WTC11 (cell line): ENCODE data around the gene ARV1. TPM values are rescaled to one million over a fixed set of nuclear protein-coding genes. Genes with fewer than 3 reads are reported as not detected.
"Not testable (repeated sequence)": the region's sequence is repeated elsewhere in the genome, so short reads cannot be mapped to it uniquely, and the experiment has no call there.

ENCODE experiments used
- ATAC-seq: fragments of 200-7000 bp; cut with Tn5 transposase; 2 replicates; pipeline ENCODE4 v1.10.0; 2021; ENCODE audit warnings: mild to moderate bottlenecking, moderate library complexity
- CTCF ChIA-PET: fragments of 300-600 bp; sonication (Branson Sonifier 250); formaldehyde crosslinking; loops from one replicate; lab custom pipeline; 2021; ENCODE audit warnings: antibody characterized with exemption; lab: Charles Lee
- POLR2A ChIA-PET: fragments of 350-600 bp; sonication (Branson Sonifier 250); formaldehyde crosslinking; loops from one replicate; lab custom pipeline; 2021; ENCODE audit warnings: antibody characterized with exemption; lab: Charles Lee
- DNase-seq: peaks from one replicate; pipeline ENCODE4 v3.0.0; 2021; ENCODE audit warnings: low spot score
- H3K27ac Mint-ChIP-seq: 2 replicates; pipeline ENCODE4 v1.8.0; 2021; ENCODE audit warnings: mixed read lengths
- H3K27me3 Mint-ChIP-seq: 2 replicates; pipeline ENCODE4 v1.8.0; 2021; ENCODE audit warnings: low read depth, mild to moderate bottlenecking, moderate library complexity, mixed read lengths
- H3K36me3 Mint-ChIP-seq: 2 replicates; pipeline ENCODE4 v1.8.0; 2021; ENCODE audit warnings: mixed read lengths
- H3K4me1 Mint-ChIP-seq: 2 replicates; pipeline ENCODE4 v1.8.0; 2022; ENCODE audit warnings: mixed read lengths
- H3K4me3 Mint-ChIP-seq: 2 replicates; pipeline ENCODE4 v1.8.0; 2021; ENCODE audit warnings: mild to moderate bottlenecking, moderate library complexity, mixed read lengths
- H3K9me3 Mint-ChIP-seq: 2 replicates; pipeline ENCODE4 v1.8.0; 2021; ENCODE audit warnings: mixed read lengths
- ARID4B ChIP-seq: sonication (generic); formaldehyde crosslinking; IDR thresholded peaks from 2 replicates; pipeline ENCODE4 v1.8.0; 2023; ENCODE audit warnings: missing genetic modification reagents, mild to moderate bottlenecking, borderline replicate concordance
- ERG ChIP-seq: fragments of 250-450 bp; sonication (Bioruptor Pico); IDR thresholded peaks from 2 replicates; pipeline ENCODE4 v1.8.0; 2021; ENCODE audit warnings: mild to moderate bottlenecking
- FOXK1 ChIP-seq: sonication (generic); formaldehyde crosslinking; IDR thresholded peaks from 2 replicates; pipeline ENCODE4 v1.8.0; 2022; ENCODE audit warnings: mild to moderate bottlenecking, moderate library complexity, missing genetic modification reagents
- GRHL2 ChIP-seq: fragments of 250-450 bp; sonication (Bioruptor Pico); IDR thresholded peaks from 2 replicates; pipeline ENCODE4 v1.8.0; 2022; ENCODE audit warnings: mild to moderate bottlenecking, moderate library complexity; ENCODE audit not compliant: insufficient replicate concordance, severe bottlenecking
- KAT7 ChIP-seq: sonication (generic); formaldehyde crosslinking; IDR thresholded peaks from 2 replicates; pipeline ENCODE4 v1.8.1; 2023; ENCODE audit warnings: missing genetic modification reagents, mild to moderate bottlenecking, borderline replicate concordance
- NFATC4 ChIP-seq: fragments of 250-450 bp; sonication (Bioruptor Pico); IDR thresholded peaks from 2 replicates; pipeline ENCODE4 v1.9.0; 2021; ENCODE audit warnings: mild to moderate bottlenecking
- NR1H2 ChIP-seq: sonication (generic); formaldehyde crosslinking; IDR thresholded peaks from 2 replicates; pipeline ENCODE4 v1.9.0; 2021; ENCODE audit warnings: mild to moderate bottlenecking, moderate library complexity, missing genetic modification reagents
- NR3C1 ChIP-seq: sonication (generic); formaldehyde crosslinking; conservative IDR thresholded peaks from 2 replicates; pipeline ENCODE4 v1.8.1; 2023; ENCODE audit warnings: low read depth, mild to moderate bottlenecking, missing genetic modification reagents
- SMAD3 ChIP-seq: sonication (generic); formaldehyde crosslinking; IDR thresholded peaks from 2 replicates; pipeline ENCODE4 v1.8.0; 2022; ENCODE audit warnings: missing genetic modification reagents, mild to moderate bottlenecking, borderline replicate concordance
- SP1 ChIP-seq: sonication (generic); formaldehyde crosslinking; conservative IDR thresholded peaks from 2 replicates; pipeline ENCODE4 v1.8.1; 2022; ENCODE audit warnings: missing genetic modification reagents
- TCF7 ChIP-seq: sonication (generic); formaldehyde crosslinking; IDR thresholded peaks from 2 replicates; pipeline ENCODE4 v1.8.0; 2022; ENCODE audit warnings: mild to moderate bottlenecking, low read depth, missing genetic modification reagents, moderate library complexity
- ZMAT4 ChIP-seq: fragments of 250-450 bp; sonication (Bioruptor Pico); IDR thresholded peaks from 2 replicates; pipeline ENCODE4 v1.9.0; 2021; ENCODE audit warnings: mild to moderate bottlenecking
- ZNF121 ChIP-seq: sonication (generic); formaldehyde crosslinking; IDR thresholded peaks from 2 replicates; pipeline ENCODE4 v1.8.0; 2023; ENCODE audit warnings: missing genetic modification reagents
- ZNF396 ChIP-seq: fragments of 250-450 bp; sonication (Bioruptor Pico); IDR thresholded peaks from 2 replicates; pipeline ENCODE4 v1.8.0; 2021; ENCODE audit warnings: mild to moderate bottlenecking, moderate library complexity, borderline replicate concordance
- ZNF416 ChIP-seq: fragments of 250-450 bp; sonication (Bioruptor Pico); IDR thresholded peaks from 2 replicates; pipeline ENCODE4 v1.9.0; 2021; ENCODE audit warnings: mild to moderate bottlenecking, inconsistent platforms
- total RNA-seq: library from RNA; stranded (reverse); gene quantifications from 3 replicates; pipeline ENCODE4 v1.2.3, GENCODE V29; 2021
- TF ChIP-seq, protein P1 (sequence below): fragments of 250-450 bp; sonication (Bioruptor Pico); conservative IDR thresholded peaks from 2 replicates; pipeline ENCODE4 v1.9.0; 2021; ENCODE audit warnings: mild to moderate bottlenecking
- TF ChIP-seq, protein P2 (sequence below): sonication (generic); formaldehyde crosslinking; IDR thresholded peaks from 2 replicates; pipeline ENCODE4 v1.8.1; 2023; ENCODE audit warnings: mild to moderate bottlenecking, missing genetic modification reagents
- TF ChIP-seq, protein P3 (sequence below): sonication (generic); formaldehyde crosslinking; IDR thresholded peaks from 2 replicates; pipeline ENCODE4 v1.8.0; 2022; ENCODE audit warnings: mild to moderate bottlenecking, missing genetic modification reagents
- TF ChIP-seq, protein P4 (sequence below): sonication (generic); formaldehyde crosslinking; IDR thresholded peaks from 2 replicates; pipeline ENCODE4 v1.8.1; 2023; ENCODE audit warnings: mild to moderate bottlenecking, missing genetic modification reagents

Gene ARV1
- total RNA-seq, 1 experiment from 2014 or later = 9.1 TPM

GRCh38 chr1:231028682-231029081 lies 49.8 kb downstream of the ARV1 start:
- no peak overlapping the region; the same call in 1 of the 2 replicates for H3K27ac Mint-ChIP-seq
- H3K36me3 Mint-ChIP-seq = no peaks in the 10 kb centered on the region
- peak; percentile 31 for DNase-seq
- ATAC-seq = peak; percentile 89
- H3K9me3 Mint-ChIP-seq = no peaks in the 10 kb centered on the region
- peaks cover 44% of the 10 kb centered on the region for H3K27me3 Mint-ChIP-seq
- no peak for TF ChIP-seq TCF7 (CRISPR knock-in tag)
- POLR2A ChIA-PET = no interaction called here
- H3K4me1 Mint-ChIP-seq = peaks cover 6% of the 10 kb centered on the region
- H3K4me3 Mint-ChIP-seq = no peak overlapping the region
- CTCF ChIA-PET = interaction anchor here (0.8 to 1.2 kb wide), 2 partner anchors 63 to 183 kb away, joined by 3 to 5 read pairs; no protein-coding TSS in a partner anchor

- ATAC-seq, H3K4me1 Mint-ChIP-seq, H3K9me3 Mint-ChIP-seq, DNase-seq, H3K4me3 Mint-ChIP-seq, POLR2A ChIA-PET, H3K36me3 Mint-ChIP-seq, H3K27ac Mint-ChIP-seq: not testable (repeated sequence)
- H3K27me3 Mint-ChIP-seq = peaks cover 50% of the 10 kb centered on the region
- CTCF ChIA-PET = interaction anchor here (0.8 to 1.2 kb wide), 2 partner anchors 63 to 182 kb away, joined by 3 to 5 read pairs; no protein-coding TSS in a partner anchor
- TF ChIP-seq ZNF121 = peak; percentile 62
Measured at GRCh38 chr1:231029247-231029646, 50.4 kb downstream of the ARV1 start.

GRCh38 chr1:231029841-231030240 lies 50.9 kb downstream of the ARV1 start:
- Mint-ChIP-seq H3K4me3 (no peak overlapping the region), H3K9me3 (no peaks in the 10 kb centered on the region), H3K4me1 (peaks cover 6% of the 10 kb centered on the region), H3K27ac (no peak overlapping the region), H3K27me3 (peaks cover 54% of the 10 kb centered on the region), H3K36me3 (no peaks in the 10 kb centered on the region)
- DNase-seq (no peak), ATAC-seq (no peak)
- POLR2A ChIA-PET = no interaction called here
- CTCF ChIA-PET = no interaction called here
- TF ChIP-seq KAT7 (CRISPR knock-in tag) = no peak
- TF ChIP-seq NR3C1 (CRISPR knock-in tag) = no peak
- TF ChIP-seq ARID4B (CRISPR knock-in tag) = no peak
- TF ChIP-seq, protein P1, sequence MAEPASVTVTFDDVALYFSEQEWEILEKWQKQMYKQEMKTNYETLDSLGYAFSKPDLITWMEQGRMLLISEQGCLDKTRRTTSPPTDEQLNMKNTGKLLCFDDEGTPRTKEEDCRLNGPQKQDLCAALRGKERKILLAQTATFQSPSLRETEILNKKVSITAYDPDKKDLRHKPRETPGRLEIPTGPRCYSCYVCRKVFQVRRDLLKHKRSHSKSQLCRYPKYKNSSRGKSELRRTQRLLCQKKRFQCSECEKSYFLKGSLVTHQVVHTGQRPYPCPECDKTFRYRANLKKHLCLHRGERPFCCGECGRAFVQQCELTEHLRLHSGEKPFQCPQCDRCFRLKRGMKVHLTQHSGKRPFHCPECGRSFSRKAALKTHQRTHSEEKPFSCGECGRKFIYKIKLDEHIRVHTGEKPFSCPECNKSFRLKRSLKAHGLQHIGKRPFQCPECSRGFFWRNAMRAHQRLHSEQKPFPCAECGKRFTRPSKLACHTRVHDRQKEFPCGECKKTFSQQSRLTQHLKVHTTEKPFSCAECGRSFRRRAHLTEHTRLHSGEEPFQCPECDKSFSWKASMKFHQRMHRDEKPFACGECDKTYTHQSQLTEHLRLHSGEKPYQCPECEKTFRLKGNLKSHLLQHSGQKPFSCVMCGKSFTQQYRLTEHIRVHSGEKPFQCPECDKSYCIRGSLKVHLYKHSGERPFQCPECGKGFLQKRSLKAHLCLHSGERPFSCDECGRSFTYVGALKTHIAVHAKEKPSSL (CRISPR knock-in tag) = no peak
- TF ChIP-seq, protein P2, sequence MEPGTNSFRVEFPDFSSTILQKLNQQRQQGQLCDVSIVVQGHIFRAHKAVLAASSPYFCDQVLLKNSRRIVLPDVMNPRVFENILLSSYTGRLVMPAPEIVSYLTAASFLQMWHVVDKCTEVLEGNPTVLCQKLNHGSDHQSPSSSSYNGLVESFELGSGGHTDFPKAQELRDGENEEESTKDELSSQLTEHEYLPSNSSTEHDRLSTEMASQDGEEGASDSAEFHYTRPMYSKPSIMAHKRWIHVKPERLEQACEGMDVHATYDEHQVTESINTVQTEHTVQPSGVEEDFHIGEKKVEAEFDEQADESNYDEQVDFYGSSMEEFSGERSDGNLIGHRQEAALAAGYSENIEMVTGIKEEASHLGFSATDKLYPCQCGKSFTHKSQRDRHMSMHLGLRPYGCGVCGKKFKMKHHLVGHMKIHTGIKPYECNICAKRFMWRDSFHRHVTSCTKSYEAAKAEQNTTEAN (CRISPR knock-in tag) = no peak
- no peak for TF ChIP-seq NFATC4
- TF ChIP-seq SMAD3 (CRISPR knock-in tag) = no peak
- no peak for TF ChIP-seq ZNF396 (CRISPR knock-in tag)
- no peak for TF ChIP-seq GRHL2 (CRISPR knock-in tag)
- no peak for TF ChIP-seq NR1H2 (CRISPR knock-in tag)
- TF ChIP-seq, protein P3, sequence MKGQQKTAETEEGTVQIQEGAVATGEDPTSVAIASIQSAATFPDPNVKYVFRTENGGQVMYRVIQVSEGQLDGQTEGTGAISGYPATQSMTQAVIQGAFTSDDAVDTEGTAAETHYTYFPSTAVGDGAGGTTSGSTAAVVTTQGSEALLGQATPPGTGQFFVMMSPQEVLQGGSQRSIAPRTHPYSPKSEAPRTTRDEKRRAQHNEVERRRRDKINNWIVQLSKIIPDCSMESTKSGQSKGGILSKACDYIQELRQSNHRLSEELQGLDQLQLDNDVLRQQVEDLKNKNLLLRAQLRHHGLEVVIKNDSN (CRISPR knock-in tag) = no peak
- TF ChIP-seq SP1 (CRISPR knock-in tag) = no peak
- no peak for TF ChIP-seq ZNF416
- TF ChIP-seq ZMAT4 = no peak
- TF ChIP-seq, protein P4, sequence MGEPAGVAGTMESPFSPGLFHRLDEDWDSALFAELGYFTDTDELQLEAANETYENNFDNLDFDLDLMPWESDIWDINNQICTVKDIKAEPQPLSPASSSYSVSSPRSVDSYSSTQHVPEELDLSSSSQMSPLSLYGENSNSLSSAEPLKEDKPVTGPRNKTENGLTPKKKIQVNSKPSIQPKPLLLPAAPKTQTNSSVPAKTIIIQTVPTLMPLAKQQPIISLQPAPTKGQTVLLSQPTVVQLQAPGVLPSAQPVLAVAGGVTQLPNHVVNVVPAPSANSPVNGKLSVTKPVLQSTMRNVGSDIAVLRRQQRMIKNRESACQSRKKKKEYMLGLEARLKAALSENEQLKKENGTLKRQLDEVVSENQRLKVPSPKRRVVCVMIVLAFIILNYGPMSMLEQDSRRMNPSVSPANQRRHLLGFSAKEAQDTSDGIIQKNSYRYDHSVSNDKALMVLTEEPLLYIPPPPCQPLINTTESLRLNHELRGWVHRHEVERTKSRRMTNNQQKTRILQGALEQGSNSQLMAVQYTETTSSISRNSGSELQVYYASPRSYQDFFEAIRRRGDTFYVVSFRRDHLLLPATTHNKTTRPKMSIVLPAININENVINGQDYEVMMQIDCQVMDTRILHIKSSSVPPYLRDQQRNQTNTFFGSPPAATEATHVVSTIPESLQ (CRISPR knock-in tag) = no peak
- TF ChIP-seq FOXK1 (CRISPR knock-in tag) = no peak
- no peak for TF ChIP-seq ERG
